ENCODE measurements around the gene CRMP1. TPM values are rescaled to one million over a fixed set of nuclear protein-coding genes. Genes with fewer than 3 reads are reported as not detected.

The CRMP1 gene
- total and polyA plus RNA-seq, 2 of the 4 experiments (the other 2 are of a cell fraction): 4.1 to 7.4 TPM

DNA sequence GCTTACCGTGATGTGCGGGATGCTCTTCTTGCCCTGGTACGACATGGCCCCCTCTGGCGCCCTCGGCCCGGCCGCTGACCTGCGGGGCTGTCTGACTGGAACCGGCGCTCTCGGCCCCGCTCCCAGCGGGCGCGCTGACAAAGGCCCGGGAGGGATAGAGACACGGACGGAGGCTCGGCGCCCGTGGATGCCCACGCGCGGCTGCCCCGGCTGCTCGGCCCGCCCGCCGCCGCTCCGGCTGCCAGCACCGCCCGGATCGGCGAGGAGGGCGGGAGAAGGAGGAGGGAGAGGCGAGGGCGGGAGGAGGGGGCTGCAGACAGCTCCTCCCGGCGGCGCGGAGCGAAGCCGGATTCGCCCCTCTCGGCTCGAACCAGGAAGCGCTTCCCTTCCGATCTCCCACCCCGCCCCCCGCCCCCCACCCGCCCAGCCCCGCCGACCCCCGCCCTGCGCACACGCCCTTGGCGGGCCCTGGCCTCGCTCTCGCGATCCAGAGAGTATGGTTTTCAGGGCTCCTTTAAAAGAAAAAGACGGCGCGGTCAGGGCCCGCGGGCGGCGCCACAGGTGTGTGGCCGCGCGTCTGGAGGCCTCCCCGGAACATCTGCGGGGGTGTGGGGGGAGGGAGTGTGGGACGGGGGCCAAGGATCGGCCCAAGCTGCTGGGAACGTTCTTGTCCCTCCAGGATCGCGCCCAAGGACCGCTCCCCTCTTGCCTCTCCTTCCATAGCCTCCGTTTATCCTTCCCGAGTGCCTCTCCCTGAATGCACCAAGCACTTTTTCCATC lies 4.5 kb downstream of the CRMP1 start (continued):
- TF ChIP-seq CHD1 (IDR thresholded peaks at IDR 0.05; ENCODE audit: low read depth, low read length): no peak

- POLR2A ChIA-PET (ENCODE audit: unreplicated experiment): no interaction called here
- Histone ChIP-seq H3K56ac (ENCODE audit: extremely low read depth, insufficient read depth, low read length) (no peak overlapping the region), H2AFZ (replicated peaks; ENCODE audit: low read length, poor library complexity) (peak overlapping the region; percentile 64)
Measured at GRCh38 chr4:5887361-5888221, 5.3 kb downstream of the CRMP1 start.

More at GRCh38 chr4:5887361-5888221, 5.3 kb downstream of the CRMP1 start:
- Histone ChIP-seq H2AK5ac (ENCODE audit: low read depth, low read length) (no peak overlapping the region), H4K91ac (ENCODE audit: insufficient read depth, low read depth, low read length) (no peak overlapping the region), H3K14ac (replicated peaks; ENCODE audit: low read depth, low read length) (no peak overlapping the region), H3K9me1 (ENCODE audit: insufficient read depth, low read length) (no peaks in the 10 kb centered on the region), H3K18ac (ENCODE audit: low read depth, low read length) (no peak overlapping the region), H3K36me3 (ENCODE audit: control insufficient read depth, insufficient read depth, low read length) (no peaks in the 10 kb centered on the region), H4K8ac (ENCODE audit: low read depth in 2 of 2, low read length in 2 of 2) (no peak overlapping the region), H3K27me3 (ENCODE audit: control insufficient read depth, insufficient read depth, low read length) (peaks cover 43% of the 10 kb centered on the region), H3K9me3 (ENCODE audit: control insufficient read depth, insufficient read depth, low read length) (no peaks in the 10 kb centered on the region; the same call in 1 of the 2 replicates), H2BK15ac (ENCODE audit: low read depth, low read length) (no peak overlapping the region), H3K4me3 (ENCODE audit: insufficient read depth, low read depth, low read length) (peak overlapping the region; percentile 49), H4K20me1 (ENCODE audit: insufficient read depth, low read length) (no peaks in the 10 kb centered on the region; the same call in none of the 2 replicates), H4K5ac (ENCODE audit: low read depth, low read length) (no peak overlapping the region), H3K23ac (ENCODE audit: low read depth, low read length) (no peak overlapping the region), H2BK20ac (ENCODE audit: low read depth, low read length) (no peak overlapping the region), H2BK5ac (ENCODE audit: low read depth, low read length, poor library complexity, severe bottlenecking) (no peak overlapping the region), H2AK9ac (replicated peaks; ENCODE audit: low read depth, low read length, poor library complexity) (peak overlapping the region; percentile 7), H3K27ac (ENCODE audit: insufficient read depth, low read length) (no peak overlapping the region), H3K79me1 (ENCODE audit: low read depth in 1 of 2, low read length in 2 of 2) (no peaks in the 10 kb centered on the region), H3K4me2 (ENCODE audit: low read depth, low read length) (peak overlapping the region; percentile 75; the same call in 1 of the 2 replicates), H2BK120ac (ENCODE audit: low read depth, low read length) (no peak overlapping the region), H3K9ac (ENCODE audit: low read depth, low read length) (no peak overlapping the region; the same call in 1 of the 2 replicates), H3K4ac (ENCODE audit: low read depth, low read length) (no peak overlapping the region), H3K4me1 (ENCODE audit: control insufficient read depth, insufficient read depth, low read length) (no peaks in the 10 kb centered on the region)
- WGBS, 2 experiments (ENCODE audit: extremely low coverage in 2 of 2, insufficient read length in 1 of 2): 6% methylated on average over 9 of the region's 70 CpGs; no CpG with 5 or more reads in 1 of the 2 experiments
- in situ Hi-C loops (cut with MboI; ENCODE audit: low sequenced_read_pairs): no loop called here
- TF ChIP-seq FOS (IDR thresholded peaks at IDR 0.05; ENCODE audit: low read depth, low read length) (no peak), CTCF (conservative IDR thresholded peaks at IDR 0.05; ENCODE audit: low read depth, low read length) (no peak), ELK1 (IDR thresholded peaks at IDR 0.05; ENCODE audit: borderline replicate concordance, low read depth, low read length) (no peak), RCOR1 (IDR thresholded peaks at IDR 0.05; ENCODE audit: insufficient replicate concordance, low read length) (no peak), NFE2L2 (IDR thresholded peaks at IDR 0.05; ENCODE audit: low read depth, low read length) (no peak), RFX5 (IDR thresholded peaks at IDR 0.05; ENCODE audit: low read depth, low read length) (no peak), CEBPB (IDR thresholded peaks at IDR 0.05; ENCODE audit: low read depth, low read length) (no peak)
- TF ChIP-seq, protein P1, sequence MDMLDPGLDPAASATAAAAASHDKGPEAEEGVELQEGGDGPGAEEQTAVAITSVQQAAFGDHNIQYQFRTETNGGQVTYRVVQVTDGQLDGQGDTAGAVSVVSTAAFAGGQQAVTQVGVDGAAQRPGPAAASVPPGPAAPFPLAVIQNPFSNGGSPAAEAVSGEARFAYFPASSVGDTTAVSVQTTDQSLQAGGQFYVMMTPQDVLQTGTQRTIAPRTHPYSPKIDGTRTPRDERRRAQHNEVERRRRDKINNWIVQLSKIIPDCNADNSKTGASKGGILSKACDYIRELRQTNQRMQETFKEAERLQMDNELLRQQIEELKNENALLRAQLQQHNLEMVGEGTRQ (IDR thresholded peaks at IDR 0.05; ENCODE audit: low read depth, low read length): no peak
- no peak for DNase-seq
- dilution Hi-C loops (cut with HindIII; ENCODE audit: low sequenced_read_pairs, unreplicated experiment): no loop called here
- BruUV-seq (replicated peaks): no TSS peak
- peak; percentile 39 for ATAC-seq (ENCODE audit: low read depth)
- intact Hi-C loops (cut with micrococcal nuclease): loop anchor here (5.0 kb wide), 1 partner anchor 180 kb away; the partner anchor contains the start of gene EVC2
- CTCF ChIA-PET: no interaction called here
